Endodermal cell (in vitro differentiated cells): ENCODE measurements around the gene BLOC1S1. TPM values are rescaled to one million over a fixed set of nuclear protein-coding genes. Genes with fewer than 3 reads are reported as not detected.

Experiments used
- DNase-seq: peaks from one replicate; pipeline ENCODE4 v3.0.0-alpha.2; 2017
- H3K27ac ChIP-seq: 2 replicates; pipeline ENCODE4 v1.5.1; 2013; ENCODE audit warnings: mild to moderate bottlenecking, low read depth, low read length, moderate library complexity
- H3K27me3 ChIP-seq: 2 replicates; pipeline ENCODE4 v1.6.1; 2013; ENCODE audit warnings: mild to moderate bottlenecking, low read length, moderate library complexity; ENCODE audit not compliant: insufficient read depth, control insufficient read depth, poor library complexity, severe bottlenecking
- H3K36me3 ChIP-seq: 2 replicates; pipeline ENCODE4 v1.7.0; 2013; ENCODE audit warnings: mild to moderate bottlenecking, low read length, moderate library complexity; ENCODE audit not compliant: control insufficient read depth, insufficient read depth
- H3K4me1 ChIP-seq: one replicate; pipeline ENCODE4 v1.7.0; 2013; ENCODE audit warnings: low read length; ENCODE audit not compliant: control insufficient read depth, insufficient read depth
- H3K4me3 ChIP-seq: 2 replicates; pipeline ENCODE4 v1.5.1; 2013; ENCODE audit warnings: mild to moderate bottlenecking, low read length, moderate library complexity
- H3K9ac ChIP-seq: 2 replicates; pipeline ENCODE4 v1.6.1; 2013; ENCODE audit warnings: mild to moderate bottlenecking, low read length, moderate library complexity; ENCODE audit not compliant: poor library complexity, severe bottlenecking; ENCODE audit errors: extremely low read depth
- H3K9me3 ChIP-seq: 2 replicates; pipeline ENCODE4 v1.6.1; 2013; ENCODE audit warnings: mild to moderate bottlenecking, low read length, moderate library complexity; ENCODE audit not compliant: control insufficient read depth
- H3K27ac Mint-ChIP-seq: 2 replicates; pipeline ENCODE4 v1.8.0; 2020; ENCODE audit warnings: mixed read lengths
- H3K27me3 Mint-ChIP-seq: 2 replicates; pipeline ENCODE4 v1.8.0; 2021; ENCODE audit warnings: mild to moderate bottlenecking, mixed read lengths; ENCODE audit not compliant: insufficient read depth
- H3K36me3 Mint-ChIP-seq: 2 replicates; pipeline ENCODE4 v1.8.0; 2020; ENCODE audit warnings: low read depth, mixed read lengths
- H3K4me1 Mint-ChIP-seq: 2 replicates; pipeline ENCODE4 v1.8.0; 2020; ENCODE audit warnings: mixed read lengths
- H3K4me3 Mint-ChIP-seq: 2 replicates; pipeline ENCODE4 v1.8.0; 2020; ENCODE audit warnings: mild to moderate bottlenecking, moderate library complexity, mixed read lengths
- H3K9me3 Mint-ChIP-seq: 2 replicates; pipeline ENCODE4 v1.8.0; 2020; ENCODE audit warnings: mild to moderate bottlenecking, mixed read lengths
- CTCF ChIP-seq: fragments of 200-600 bp; sonication (generic); conservative IDR thresholded peaks from 2 replicates; pipeline ENCODE4 v1.5.0; 2021; ENCODE audit warnings: antibody characterized with exemption, mild to moderate bottlenecking
- WGBS, 2 experiments: methylation state at CpG; one replicate each; pipeline versions ENCODE4 v1.1.5 to v1.1.7; 2013; ENCODE audit warnings: missing lambda C conversion rate in 2 of 2, mixed read lengths in 1 of 2; ENCODE audit not compliant: insufficient coverage in 1 of 2, insufficient read length in 1 of 2; 5-methylcytosine and 5-hydroxymethylcytosine counted together
- total RNA-seq, 2 donors: library from RNA; stranded (reverse); fragmentation: NEBNext Ultra II Directional in 1 of 2; extraction: Animal tissue kit (Norgen Biotek cat#: 25700) in 1 of 2; gene quantifications; 2 replicates in 1 of 2; 3 replicates in 1 of 2; pipeline ENCODE4 v1.2.1, GENCODE V29; 2021

The BLOC1S1 gene
- total RNA-seq, 2 donors from 2014 or later: 95.1 to 102 TPM

- no peak for TF ChIP-seq CTCF
- H3K4me1 Mint-ChIP-seq: no peaks in the 10 kb centered on the region
- H3K27me3 Mint-ChIP-seq: no peaks in the 10 kb centered on the region
- H3K36me3 Mint-ChIP-seq: peaks cover 50% of the 10 kb centered on the region
- WGBS, 2 experiments: 92 to 93% methylated on average over 4 to 16 of the region's 16 CpGs
- no peak overlapping the region for H3K4me3 ChIP-seq
- H3K9me3 ChIP-seq: no peaks in the 10 kb centered on the region
- H3K9ac ChIP-seq: no peak overlapping the region
- H3K36me3 ChIP-seq: no peaks in the 10 kb centered on the region
- H3K4me3 Mint-ChIP-seq: no peak overlapping the region
- H3K9me3 Mint-ChIP-seq: no peaks in the 10 kb centered on the region
- H3K27me3 ChIP-seq: no peaks in the 10 kb centered on the region
- no peak overlapping the region for H3K27ac ChIP-seq
- H3K4me1 ChIP-seq: no peaks in the 10 kb centered on the region
- H3K27ac Mint-ChIP-seq: no peak overlapping the region
- no peak for DNase-seq
Observed at GRCh38 chr12:55688716-55689655, 26.9 kb upstream of the BLOC1S1 start.

- H3K27me3 Mint-ChIP-seq: no peaks in the 10 kb centered on the region
- H3K4me3 Mint-ChIP-seq: no peak overlapping the region
- 94 to 97% methylated on average over 8 to 12 of the region's 12 CpGs for WGBS, 2 experiments
- TF ChIP-seq CTCF: no peak
- H3K27me3 ChIP-seq: no peaks in the 10 kb centered on the region
- H3K27ac Mint-ChIP-seq: no peak overlapping the region
- no peaks in the 10 kb centered on the region for H3K4me1 ChIP-seq
- no peaks in the 10 kb centered on the region for H3K4me1 Mint-ChIP-seq
- no peak overlapping the region for H3K9ac ChIP-seq
- H3K9me3 Mint-ChIP-seq: no peaks in the 10 kb centered on the region
- H3K4me3 ChIP-seq: no peak overlapping the region
- H3K27ac ChIP-seq: no peak overlapping the region
- H3K9me3 ChIP-seq: no peaks in the 10 kb centered on the region
- peaks cover 39% of the 10 kb centered on the region for H3K36me3 Mint-ChIP-seq
- H3K36me3 ChIP-seq: no peaks in the 10 kb centered on the region
- DNase-seq: no peak
Observed at GRCh38 chr12:55692631-55693322, 23.1 kb upstream of the BLOC1S1 start.

GRCh38 chr12:55693323-55694187 lies 22.3 kb upstream of the BLOC1S1 start:
- Histone ChIP-seq H3K9ac (no peak overlapping the region), H3K4me1 (no peaks in the 10 kb centered on the region), H3K4me3 (no peak overlapping the region), H3K36me3 (no peaks in the 10 kb centered on the region), H3K27me3 (no peaks in the 10 kb centered on the region), H3K9me3 (no peaks in the 10 kb centered on the region), H3K27ac (no peak overlapping the region)
- no peaks in the 10 kb centered on the region for H3K9me3 Mint-ChIP-seq
- no peaks in the 10 kb centered on the region for H3K27me3 Mint-ChIP-seq
- DNase-seq: no peak
- WGBS, 2 experiments: 94 to 100% methylated on average over 3 to 7 of the region's 7 CpGs
- H3K4me1 Mint-ChIP-seq: no peaks in the 10 kb centered on the region
- H3K4me3 Mint-ChIP-seq: no peak overlapping the region
- H3K36me3 Mint-ChIP-seq: peaks cover 34% of the 10 kb centered on the region
- no peak for TF ChIP-seq CTCF
- H3K27ac Mint-ChIP-seq: no peak overlapping the region
